Measurements from ENCODE around the gene FYCO1. TPM values are rescaled to one million over a fixed set of nuclear protein-coding genes. Genes with fewer than 3 reads are reported as not detected.
A peak's percentile ranks its signal among the peaks of the same experiment; 100 is the strongest.

Gene FYCO1
- total and polyA plus RNA-seq, 9 of the 15 experiments (the other 6 are each of a cell fraction or from before 2014, with no cell fraction given) = 2.1 to 13.8 (median 7.4) TPM

DNA sequence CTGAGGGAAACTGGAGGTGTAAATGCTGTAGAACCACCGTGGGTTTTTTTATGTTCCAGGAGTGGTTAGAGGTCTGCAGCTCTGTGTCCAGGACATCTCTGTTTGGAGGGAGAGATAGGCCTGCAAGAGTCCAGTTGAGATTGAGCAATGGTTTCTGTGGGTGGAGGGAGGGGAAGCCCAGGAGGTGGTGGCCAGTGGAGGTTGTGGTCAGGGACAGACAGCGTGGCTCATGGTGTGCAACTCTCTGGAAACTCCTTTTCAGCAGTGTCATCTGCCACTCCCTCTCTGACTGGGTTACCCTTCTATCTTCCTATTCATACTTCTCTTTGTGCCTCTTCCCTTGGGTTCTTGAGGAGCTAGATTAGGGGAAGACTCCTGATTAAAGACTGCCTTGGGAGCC lies 22.1 kb upstream of the FYCO1 start:
- peak in 1 of 4 experiments; percentile 11 for DNase-seq (ENCODE audit: extremely low read depth in 1 of 4, low spot score in 3 of 4)
- no peak overlapping the region for H3K27ac ChIP-seq (ENCODE audit: extremely low read depth, low read depth, low read length)
- no peaks in the 10 kb centered on the region for H3K9me3 ChIP-seq (replicated peaks; ENCODE audit: control insufficient read depth, insufficient read depth, low read depth, low read length)
- POLR2A ChIA-PET = interaction anchor here (0.7 to 1.1 kb wide), 2 partner anchors 33 to 42 kb away, joined by 3 read pairs; no protein-coding TSS in a partner anchor
- no peaks in the 10 kb centered on the region for H4K20me1 ChIP-seq (replicated peaks; ENCODE audit: control insufficient read depth, insufficient read depth, low read length)
- no peak overlapping the region for H3K4me2 ChIP-seq (ENCODE audit: insufficient read depth, low read length)
- H3K27me3 ChIP-seq (ENCODE audit: control insufficient read depth in 2 of 2, insufficient read depth in 2 of 2, low read length in 2 of 2) = peaks cover 8 to 37% of the 10 kb centered on the region in 2 experiments; a peak in 4 of 5 replicates
- no peak overlapping the region for H3K9ac ChIP-seq (ENCODE audit: insufficient read depth in 1 of 2, low read depth in 2 of 2, low read length in 2 of 2)
- BruUV-seq (replicated peaks) = no TSS peak
- no peak for FAIRE-seq
- CTCF ChIA-PET (ENCODE audit: low intra/inter-chr PET ratio) = no interaction called here
- H3K4me3 ChIP-seq = no peak overlapping the region
- no peak overlapping the region for H2AFZ ChIP-seq (ENCODE audit: low read depth, low read length)
- H3K36me3 ChIP-seq (ENCODE audit: control insufficient read depth, insufficient read depth, low read length) = no peaks in the 10 kb centered on the region
- H3K79me2 ChIP-seq (ENCODE audit: control insufficient read depth, insufficient read depth, low read length) = no peaks in the 10 kb centered on the region
- ATAC-seq = peak; percentile 59
- H3K9me1 ChIP-seq (ENCODE audit: control insufficient read depth, insufficient read depth, low read length) = no peaks in the 10 kb centered on the region
- H3K4me1 ChIP-seq (replicated peaks in 1 of 2; ENCODE audit: control insufficient read depth in 2 of 2, insufficient read depth in 2 of 2, low read length in 2 of 2) = peaks cover 5 to 9% of the 10 kb centered on the region in 2 experiments; a peak in 3 of 5 replicates
- WGBS (ENCODE audit: insufficient coverage, low coverage, missing lambda C conversion rate) = 3% methylated on average over 2 of the region's 2 CpGs
- in situ Hi-C loops (cut with MboI) = no loop called here
- intact Hi-C loops (cut with micrococcal nuclease) = no loop called here
- TF ChIP-seq POLR3G (IDR thresholded peaks at IDR 0.05; ENCODE audit: extremely low read depth, insufficient read length, insufficient replicate concordance) (no peak), ZNF41 (CRISPR knock-in tag; conservative IDR thresholded peaks at IDR 0.05) (peak; percentile 100), ELF1 (tag; IDR thresholded peaks at IDR 0.05) (no peak), CEBPG (CRISPR knock-in tag; IDR thresholded peaks at IDR 0.05) (peak; percentile 44), CEBPG (tag; conservative IDR thresholded peaks at IDR 0.05 in 1 of 2, IDR thresholded peaks at IDR 0.05 in 1 of 2) (peak; percentile 96 to 97), SMAD3 (CRISPR knock-in tag; conservative IDR thresholded peaks at IDR 0.05) (0 out of 2 replicates have a peak, but pooled peaks have one; percentile 21), OTX1 (CRISPR knock-in tag; IDR thresholded peaks at IDR 0.05) (0 out of 2 replicates have a peak, but pooled peaks have one; percentile 32), ZSCAN32 (CRISPR knock-in tag; IDR thresholded peaks at IDR 0.05) (0 out of 2 replicates have a peak, but pooled peaks have one; percentile 29), JUND (IDR thresholded peaks at IDR 0.05; ENCODE audit: borderline replicate concordance, low read depth, low read length) (0 out of 2 replicates have a peak, but pooled peaks have one; percentile 9), JUND (tag; IDR thresholded peaks at IDR 0.05; ENCODE audit: borderline replicate concordance, low read depth, low read length) (no peak), ESRRA (IDR thresholded peaks at IDR 0.05; ENCODE audit: borderline replicate concordance, low read depth) (peak; percentile 64; the same call in 1 of the 2 replicates), HIVEP1 (CRISPR knock-in tag; IDR thresholded peaks at IDR 0.05) (peak; percentile 81; the same call in 1 of the 2 replicates), MAZ (CRISPR knock-in tag; conservative IDR thresholded peaks at IDR 0.05 in 1 of 2, IDR thresholded peaks at IDR 0.05 in 1 of 2) (peak; percentile 23 to 62; a peak in 2 of 4 replicates), NBN (IDR thresholded peaks at IDR 0.05; ENCODE audit: low read depth) (no peak), FOSL1 (tag; conservative IDR thresholded peaks at IDR 0.05) (peak; percentile 37; the same call in 1 of the 2 replicates), RCOR1 (IDR thresholded peaks at IDR 0.05; ENCODE audit: borderline replicate concordance in 1 of 2, low read depth in 2 of 2, low read length in 2 of 2) (0 out of 4 replicates have a peak, but pooled peaks of 1 of the 2 experiments have one; percentile 33), GABPA (tag; conservative IDR thresholded peaks at IDR 0.05; ENCODE audit: low read depth) (peak; percentile 50), KLF16 (IDR thresholded peaks at IDR 0.05) (no peak), HDAC1 (IDR thresholded peaks at IDR 0.05) (no peak), NR2C2 (CRISPR knock-in tag; IDR thresholded peaks at IDR 0.05) (no peak), NR2C2 (tag; IDR thresholded peaks at IDR 0.05) (peak; percentile 20; the same call in 1 of the 2 replicates)
- TF ChIP-seq, protein P1, sequence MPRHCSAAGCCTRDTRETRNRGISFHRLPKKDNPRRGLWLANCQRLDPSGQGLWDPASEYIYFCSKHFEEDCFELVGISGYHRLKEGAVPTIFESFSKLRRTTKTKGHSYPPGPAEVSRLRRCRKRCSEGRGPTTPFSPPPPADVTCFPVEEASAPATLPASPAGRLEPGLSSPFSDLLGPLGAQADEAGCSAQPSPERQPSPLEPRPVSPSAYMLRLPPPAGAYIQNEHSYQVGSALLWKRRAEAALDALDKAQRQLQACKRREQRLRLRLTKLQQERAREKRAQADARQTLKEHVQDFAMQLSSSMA (CRISPR knock-in tag; IDR thresholded peaks at IDR 0.05) = no peak
- TF ChIP-seq, protein P2, sequence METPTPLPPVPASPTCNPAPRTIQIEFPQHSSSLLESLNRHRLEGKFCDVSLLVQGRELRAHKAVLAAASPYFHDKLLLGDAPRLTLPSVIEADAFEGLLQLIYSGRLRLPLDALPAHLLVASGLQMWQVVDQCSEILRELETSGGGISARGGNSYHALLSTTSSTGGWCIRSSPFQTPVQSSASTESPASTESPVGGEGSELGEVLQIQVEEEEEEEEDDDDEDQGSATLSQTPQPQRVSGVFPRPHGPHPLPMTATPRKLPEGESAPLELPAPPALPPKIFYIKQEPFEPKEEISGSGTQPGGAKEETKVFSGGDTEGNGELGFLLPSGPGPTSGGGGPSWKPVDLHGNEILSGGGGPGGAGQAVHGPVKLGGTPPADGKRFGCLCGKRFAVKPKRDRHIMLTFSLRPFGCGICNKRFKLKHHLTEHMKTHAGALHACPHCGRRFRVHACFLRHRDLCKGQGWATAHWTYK (CRISPR knock-in tag; IDR thresholded peaks at IDR 0.05) = peak; percentile 93; the same call in 1 of the 2 replicates

Measured in K562 (cell line).